A673 (cell line): ENCODE data around the gene GJB4. TPM values are rescaled to one million over a fixed set of nuclear protein-coding genes. Genes with fewer than 3 reads are reported as not detected.
"Not testable (repeated sequence)": the region's sequence is repeated elsewhere in the genome, so short reads cannot be mapped to it uniquely, and the experiment has no call there.

Experiments
- BruUV-seq: library from RNA; stranded (reverse); fragments of 400-500 nt; replicated peaks from 2 replicates; lab custom pipeline; 2021; lab: Mats Ljungman, UMichigan
- CTCF ChIA-PET: fragments of 300-600 bp; sonication (Branson Sonifier 250); formaldehyde crosslinking; loops from one replicate; lab custom pipeline; 2022; ENCODE audit warnings: antibody characterized with exemption; lab: Charles Lee
- POLR2A ChIA-PET: fragments of 300-600 bp; sonication (Branson Sonifier 250); formaldehyde crosslinking; loops from one replicate; lab custom pipeline; 2022; ENCODE audit warnings: antibody characterized with exemption; ENCODE audit not compliant: low non-redundant PET; lab: Charles Lee
- DNase-seq: peaks from one replicate; pipeline ENCODE4 v3.0.0-alpha.2; 2015; ENCODE audit warnings: low spot score
- H3K27ac ChIP-seq: fragments of 200-600 bp; sonication (generic); 2 replicates; pipeline ENCODE4 v1.5.1; 2016; ENCODE audit warnings: mixed run types, low read depth, mild to moderate bottlenecking, mixed read lengths, antibody characterized with exemption, low read length; ENCODE audit not compliant: poor library complexity, severe bottlenecking
- H3K27me3 ChIP-seq: fragments of 200-600 bp; sonication (generic); replicated peaks from 2 replicates; pipeline ENCODE4 v1.6.1; 2017; ENCODE audit warnings: mixed run types, low read depth, mild to moderate bottlenecking, mixed read lengths, antibody characterized with exemption, low read length; ENCODE audit not compliant: insufficient read depth, poor library complexity
- H3K36me3 ChIP-seq: fragments of 200-600 bp; sonication (generic); 2 replicates; pipeline ENCODE4 v1.6.1; 2016; ENCODE audit warnings: mixed run types, mild to moderate bottlenecking, mixed read lengths, antibody characterized with exemption, low read length; ENCODE audit not compliant: insufficient read depth, poor library complexity, severe bottlenecking
- H3K4me1 ChIP-seq: fragments of 200-600 bp; sonication (generic); 2 replicates; pipeline ENCODE4 v1.6.1; 2017; ENCODE audit warnings: mixed run types, mild to moderate bottlenecking, mixed read lengths, antibody characterized with exemption, low read length; ENCODE audit not compliant: insufficient read depth, poor library complexity, severe bottlenecking
- H3K4me3 ChIP-seq: fragments of 200-600 bp; sonication (generic); 2 replicates; pipeline ENCODE4 v1.5.1; 2016; ENCODE audit warnings: low read depth, mixed run types, mild to moderate bottlenecking, mixed read lengths, low read length; ENCODE audit not compliant: poor library complexity, severe bottlenecking
- H3K9me3 ChIP-seq: fragments of 200-600 bp; sonication (generic); 2 replicates; pipeline ENCODE4 v1.6.1; 2016; ENCODE audit warnings: mixed run types, low read depth, mild to moderate bottlenecking, mixed read lengths, antibody characterized with exemption, low read length; ENCODE audit not compliant: poor library complexity, severe bottlenecking
- EZH2 ChIP-seq: fragments of 200-600 bp; sonication (generic); IDR thresholded peaks from 2 replicates; pipeline ENCODE4 v1.6.1; 2017; ENCODE audit warnings: borderline replicate concordance, low read depth, mild to moderate bottlenecking, mixed read lengths, antibody characterized with exemption, low read length; ENCODE audit not compliant: poor library complexity, severe bottlenecking
- intact Hi-C: fragments of 100-400 bp; cut with micrococcal nuclease; formaldehyde crosslinking; loops from one replicate; pipeline ENCODE4 v1.10.0; 2022; ENCODE audit not compliant: unreplicated experiment
- total RNA-seq: library from RNA; stranded (reverse); gene quantifications from 2 replicates; pipeline ENCODE4 v1.2.3, GENCODE V29; 2021
- TF ChIP-seq, protein P1 (sequence below): fragments of 300-800, 200-600 bp; sonication (generic); conservative IDR thresholded peaks from 2 replicates; pipeline ENCODE4 v1.5.1; 2017; ENCODE audit warnings: low read depth, mild to moderate bottlenecking, antibody characterized with exemption, low read length, moderate library complexity, mixed read lengths

Gene GJB4
- total RNA-seq, 1 experiment from 2014 or later, result not detected

DNA sequence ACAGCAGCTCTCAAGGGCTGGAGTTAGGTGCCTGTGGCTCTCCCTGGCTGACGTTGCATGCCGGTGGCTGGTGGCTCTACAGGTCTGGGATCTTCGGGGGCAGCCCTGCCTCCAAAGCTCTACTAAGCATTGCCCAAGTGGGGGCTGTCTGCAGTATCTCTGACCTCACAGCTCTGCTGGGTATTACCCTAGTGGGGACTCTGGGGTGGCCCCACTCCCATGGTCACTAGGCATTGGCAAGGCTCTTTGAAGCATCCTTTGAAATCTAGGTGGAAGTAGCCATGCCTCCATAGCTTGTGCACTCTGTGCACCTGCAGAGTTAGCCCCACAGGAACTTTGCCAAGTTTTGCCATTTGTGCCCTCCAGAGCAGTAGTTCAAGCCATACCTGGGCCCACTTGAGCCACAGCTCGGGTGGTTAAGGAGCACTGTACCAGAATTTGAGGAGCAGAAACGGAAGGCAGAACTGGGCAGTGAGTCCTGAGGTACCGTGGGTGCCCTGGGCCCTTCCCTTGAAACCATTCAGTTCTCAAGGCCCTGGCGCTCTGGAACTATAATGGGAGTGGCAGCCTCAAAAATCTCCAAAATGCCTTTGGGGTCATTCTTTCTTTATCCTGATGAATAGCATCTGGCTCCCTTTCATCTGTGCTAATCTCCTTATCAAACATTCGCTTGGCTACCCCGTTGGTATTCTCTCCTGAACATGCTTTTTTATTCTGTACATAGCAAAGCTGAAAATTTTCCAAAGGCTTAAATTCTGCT, 48.7 kb downstream of the GJB4 start:
- H3K27me3 ChIP-seq, result no peaks in the 10 kb centered on the region
- no peaks in the 10 kb centered on the region for H3K4me1 ChIP-seq
- ChIA-PET POLR2A (no interaction called here), CTCF (no interaction called here)
- no peaks in the 10 kb centered on the region for H3K36me3 ChIP-seq
- H3K9me3 ChIP-seq, result no peaks in the 10 kb centered on the region
- H3K4me3 ChIP-seq, result no peak overlapping the region
- BruUV-seq, result no TSS peak
- no peak overlapping the region for H3K27ac ChIP-seq
- TF ChIP-seq EZH2, result no peak
- TF ChIP-seq, protein P1, sequence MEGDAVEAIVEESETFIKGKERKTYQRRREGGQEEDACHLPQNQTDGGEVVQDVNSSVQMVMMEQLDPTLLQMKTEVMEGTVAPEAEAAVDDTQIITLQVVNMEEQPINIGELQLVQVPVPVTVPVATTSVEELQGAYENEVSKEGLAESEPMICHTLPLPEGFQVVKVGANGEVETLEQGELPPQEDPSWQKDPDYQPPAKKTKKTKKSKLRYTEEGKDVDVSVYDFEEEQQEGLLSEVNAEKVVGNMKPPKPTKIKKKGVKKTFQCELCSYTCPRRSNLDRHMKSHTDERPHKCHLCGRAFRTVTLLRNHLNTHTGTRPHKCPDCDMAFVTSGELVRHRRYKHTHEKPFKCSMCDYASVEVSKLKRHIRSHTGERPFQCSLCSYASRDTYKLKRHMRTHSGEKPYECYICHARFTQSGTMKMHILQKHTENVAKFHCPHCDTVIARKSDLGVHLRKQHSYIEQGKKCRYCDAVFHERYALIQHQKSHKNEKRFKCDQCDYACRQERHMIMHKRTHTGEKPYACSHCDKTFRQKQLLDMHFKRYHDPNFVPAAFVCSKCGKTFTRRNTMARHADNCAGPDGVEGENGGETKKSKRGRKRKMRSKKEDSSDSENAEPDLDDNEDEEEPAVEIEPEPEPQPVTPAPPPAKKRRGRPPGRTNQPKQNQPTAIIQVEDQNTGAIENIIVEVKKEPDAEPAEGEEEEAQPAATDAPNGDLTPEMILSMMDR, result no peak
- no peak for DNase-seq
- intact Hi-C loops, result no loop called here

DNA sequence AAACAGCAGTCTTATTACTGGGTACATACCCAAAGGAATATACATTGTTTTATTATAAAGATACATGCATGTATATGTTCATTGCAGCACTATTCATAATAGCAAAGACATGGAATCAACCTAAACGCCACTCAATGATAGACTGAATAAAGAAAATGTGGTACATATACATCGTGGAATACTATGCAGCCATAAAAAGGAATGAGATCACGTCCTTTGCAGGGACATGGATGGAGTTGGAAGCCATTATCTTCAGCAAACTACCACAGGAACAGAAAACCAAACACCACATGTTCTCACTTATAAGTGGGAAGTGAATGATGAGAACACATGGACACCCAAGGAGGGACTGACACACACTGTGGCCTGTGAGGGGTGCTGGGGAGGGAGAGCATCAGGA, 51.2 kb downstream of the GJB4 start:
- H3K9me3 ChIP-seq, DNase-seq, H3K27ac ChIP-seq, H3K36me3 ChIP-seq, H3K27me3 ChIP-seq, POLR2A ChIA-PET, intact Hi-C loops, BruUV-seq, H3K4me1 ChIP-seq, CTCF ChIA-PET, H3K4me3 ChIP-seq: not testable (repeated sequence)

Other genes with a start within 250 kb of the GJB4 start
- not detected in 2 replicates for gene GJB5, start 4.7 kb upstream of the GJB4 start, total RNA-seq
- not detected in 2 replicates for gene GJB3, start 21.5 kb downstream of the GJB4 start, total RNA-seq
- gene GJA4, start 33.3 kb downstream of the GJB4 start, total RNA-seq, result not detected in 2 replicates
- gene SMIM12, start 100.0 kb downstream of the GJB4 start, total RNA-seq, result 34.7 and 37.5 TPM in 2 replicates
- gene DLGAP3, start 169.9 kb downstream of the GJB4 start, total RNA-seq, result 0.66 TPM in 1 of 2 replicates, not detected in the other
- gene TMEM35B, start 225.6 kb downstream of the GJB4 start, total RNA-seq, result 10.6 and 11.3 TPM in 2 replicates